Naive B cell (primary cell): ENCODE data around the gene ZP2. TPM values are rescaled to one million over a fixed set of nuclear protein-coding genes. Genes with fewer than 3 reads are reported as not detected.
"Not testable (repeated sequence)": the region's sequence is repeated elsewhere in the genome, so short reads cannot be mapped to it uniquely, and the experiment has no call there.

Source experiments
- ATAC-seq, 2 donors: fragments of 150-1000 bp; cut with Tn5 transposase; 2 replicates each; pipeline ENCODE4 v1.10.0; 2021; ENCODE audit warnings: low read depth in 2 of 2, mild to moderate bottlenecking in 2 of 2, moderate library complexity in 2 of 2
- DNase-seq: peaks from one replicate; pipeline ENCODE4 v3.0.0; 2022
- H3K27ac Mint-ChIP-seq, 6 donors: one replicate each; pipeline ENCODE4 v1.8.0; 2020 to 2022; ENCODE audit warnings: mild to moderate bottlenecking in 6 of 6, mixed read lengths in 6 of 6, moderate library complexity in 5 of 6, inconsistent platforms in 2 of 6
- H3K27me3 Mint-ChIP-seq, 3 donors: one replicate each; pipeline ENCODE4 v1.8.0; 2021 to 2022; ENCODE audit warnings: mixed read lengths in 3 of 3, mild to moderate bottlenecking in 1 of 3
- H3K36me3 Mint-ChIP-seq, 2 donors: one replicate each; pipeline ENCODE4 v1.8.0; 2020 to 2022; ENCODE audit warnings: mixed read lengths in 2 of 2, inconsistent platforms in 1 of 2, mild to moderate bottlenecking in 1 of 2
- H3K4me1 Mint-ChIP-seq, 3 donors: one replicate each; pipeline ENCODE4 v1.8.0; 2020 to 2022; ENCODE audit warnings: mixed read lengths in 3 of 3, inconsistent platforms in 1 of 3, mild to moderate bottlenecking in 1 of 3, moderate library complexity in 1 of 3
- H3K4me3 Mint-ChIP-seq, 8 donors: one replicate each; pipeline ENCODE4 v1.8.0; 2020 to 2022; ENCODE audit warnings: mild to moderate bottlenecking in 8 of 8, mixed read lengths in 8 of 8, moderate library complexity in 8 of 8, inconsistent platforms in 2 of 8
- H3K9me3 Mint-ChIP-seq, 7 donors: one replicate each; pipeline ENCODE4 v1.8.0; 2020 to 2022; ENCODE audit warnings: mixed read lengths in 7 of 7, mild to moderate bottlenecking in 5 of 7, inconsistent platforms in 2 of 7, moderate library complexity in 1 of 7
- polyA plus RNA-seq, 6 donors: library from polyadenylated mRNA; unstranded; fragments of 300-500 nt; fragmentation: Illumina TruSeq; gene quantifications; one replicate each; pipeline ENCODE4 v1.2.3, GENCODE V29; 2021; ENCODE audit warnings: low read depth in 6 of 6

The ZP2 gene
- polyA plus RNA-seq, 6 donors from 2014 or later, result not detected

GRCh38 chr16:21203155-21203797 is 8.1 kb downstream of the ZP2 start:
- no peak for ATAC-seq
- Mint-ChIP-seq H3K36me3 (no peaks in the 10 kb centered on the region), H3K9me3 (no peaks in the 10 kb centered on the region), H3K27ac (no peak overlapping the region), H3K4me1 (no peaks in the 10 kb centered on the region), H3K27me3 (peaks cover 30 to 54% (median 31%) of the 10 kb centered on the region in 3 donors), H3K4me3 (no peak overlapping the region)
- no peak for DNase-seq

GRCh38 chr16:21199607-21200218 is 11.7 kb downstream of the ZP2 start:
- Mint-ChIP-seq H3K4me3 (no peak overlapping the region), H3K36me3 (no peaks in the 10 kb centered on the region), H3K27ac (no peak overlapping the region), H3K27me3 (peaks cover 34 to 53% (median 38%) of the 10 kb centered on the region in 3 donors), H3K9me3 (no peaks in the 10 kb centered on the region), H3K4me1 (peaks cover 7 to 18% (median 16%) of the 10 kb centered on the region in 3 donors)
- DNase-seq, result no peak
- no peak for ATAC-seq

GRCh38 chr16:21197621-21198020 is 13.8 kb downstream of the ZP2 start:
- Mint-ChIP-seq H3K27ac (no peak overlapping the region), H3K27me3 (peaks cover 38 to 47% (median 39%) of the 10 kb centered on the region in 3 donors), H3K4me1 (peaks cover 7 to 22% (median 20%) of the 10 kb centered on the region in 3 donors), H3K9me3 (peaks cover 0 to 5% (median 0%) of the 10 kb centered on the region in 7 donors), H3K4me3 (no peak overlapping the region), H3K36me3 (no peaks in the 10 kb centered on the region)
- DNase-seq (no peak), ATAC-seq (no peak)

- DNase-seq (no peak), ATAC-seq (peak; percentile 64 to 68)
- Mint-ChIP-seq H3K9me3 (peaks cover 0 to 5% (median 0%) of the 10 kb centered on the region in 7 donors), H3K4me1 (peaks cover 7 to 22% (median 20%) of the 10 kb centered on the region in 3 donors), H3K4me3 (no peak overlapping the region), H3K36me3 (no peaks in the 10 kb centered on the region), H3K27ac (peak overlapping the region in 1 of 6 donors; percentile 16), H3K27me3 (peaks cover 34 to 43% (median 36%) of the 10 kb centered on the region in 3 donors)
Measured at GRCh38 chr16:21197112-21197511, 14.3 kb downstream of the ZP2 start.

GRCh38 chr16:21195330-21195729 is 16.0 kb downstream of the ZP2 start:
- not testable (repeated sequence) for H3K36me3 Mint-ChIP-seq, ATAC-seq, H3K4me3 Mint-ChIP-seq, H3K9me3 Mint-ChIP-seq, DNase-seq
- Mint-ChIP-seq H3K4me1 (peaks cover 7 to 22% (median 20%) of the 10 kb centered on the region in 3 donors), H3K27ac (peak overlapping the region in 1 of 6 donors; percentile 56), H3K27me3 (peaks cover 21 to 25% (median 24%) of the 10 kb centered on the region in 3 donors)

- Mint-ChIP-seq H3K27me3 (peaks cover 16 to 22% (median 21%) of the 10 kb centered on the region in 3 donors), H3K27ac (peak overlapping the region in 1 of 6 donors; percentile 39), H3K4me3 (no peak overlapping the region), H3K9me3 (peaks cover 0 to 6% (median 0%) of the 10 kb centered on the region in 7 donors), H3K4me1 (peaks cover 7 to 22% (median 20%) of the 10 kb centered on the region in 3 donors), H3K36me3 (no peaks in the 10 kb centered on the region)
- ATAC-seq (no peak), DNase-seq (no peak)
Measured at GRCh38 chr16:21194771-21195301, 16.5 kb downstream of the ZP2 start.

GRCh38 chr16:21192991-21193390 is 18.4 kb downstream of the ZP2 start:
- peaks cover 16 to 29% (median 24%) of the 10 kb centered on the region in 3 donors for H3K4me1 Mint-ChIP-seq
- no peak overlapping the region for H3K4me3 Mint-ChIP-seq
- no peaks in the 10 kb centered on the region for H3K36me3 Mint-ChIP-seq
- H3K27ac Mint-ChIP-seq, result no peak overlapping the region
- H3K9me3 Mint-ChIP-seq, result peaks cover 0 to 6% (median 0%) of the 10 kb centered on the region in 7 donors
- DNase-seq (no peak), ATAC-seq (no peak)
- H3K27me3 Mint-ChIP-seq, result peaks cover 5 to 8% (median 7%) of the 10 kb centered on the region in 3 donors

GRCh38 chr16:21190599-21190998 is 20.8 kb downstream of the ZP2 start:
- Mint-ChIP-seq H3K4me3 (no peak overlapping the region), H3K27me3 (peaks cover 0 to 7% (median 3%) of the 10 kb centered on the region in 3 donors), H3K9me3 (peaks cover 0 to 10% (median 5%) of the 10 kb centered on the region in 7 donors), H3K27ac (no peak overlapping the region), H3K36me3 (no peaks in the 10 kb centered on the region), H3K4me1 (peaks cover 11 to 20% (median 15%) of the 10 kb centered on the region in 3 donors)
- ATAC-seq (no peak), DNase-seq (no peak)

GRCh38 chr16:21190013-21190412 is 21.4 kb downstream of the ZP2 start:
- H3K9me3 Mint-ChIP-seq, result peaks cover 0 to 16% (median 8%) of the 10 kb centered on the region in 7 donors
- peaks cover 0 to 6% (median 3%) of the 10 kb centered on the region in 3 donors for H3K27me3 Mint-ChIP-seq
- no peak overlapping the region for H3K27ac Mint-ChIP-seq
- no peak for ATAC-seq
- H3K36me3 Mint-ChIP-seq, result peaks cover 2% of the 10 kb centered on the region in 2 donors
- no peak overlapping the region for H3K4me3 Mint-ChIP-seq
- DNase-seq, result no peak
- peaks cover 12 to 15% (median 13%) of the 10 kb centered on the region in 3 donors for H3K4me1 Mint-ChIP-seq

GRCh38 chr16:21189311-21189710 is 22.1 kb downstream of the ZP2 start:
- Mint-ChIP-seq H3K4me3 (peak overlapping the region in 1 of 8 donors; percentile 89), H3K9me3 (peaks cover 4 to 23% (median 15%) of the 10 kb centered on the region in 7 donors), H3K27me3 (no peaks in the 10 kb centered on the region), H3K4me1 (peaks cover 13 to 19% (median 16%) of the 10 kb centered on the region in 3 donors), H3K27ac (no peak overlapping the region), H3K36me3 (peaks cover 9% of the 10 kb centered on the region in 2 donors)
- DNase-seq (no peak), ATAC-seq (no peak)

GRCh38 chr16:21186326-21186691 is 25.1 kb downstream of the ZP2 start:
- ATAC-seq, result no peak
- no peak overlapping the region for H3K4me3 Mint-ChIP-seq
- H3K27ac Mint-ChIP-seq, result no peak overlapping the region

GRCh38 chr16:21185659-21186325 is 25.6 kb downstream of the ZP2 start:
- Mint-ChIP-seq H3K9me3 (peaks cover 11 to 32% (median 16%) of the 10 kb centered on the region in 7 donors), H3K4me3 (no peak overlapping the region), H3K27me3 (no peaks in the 10 kb centered on the region), H3K27ac (peak overlapping the region in 1 of 6 donors; percentile 57), H3K36me3 (peaks cover 23 to 29% of the 10 kb centered on the region in 2 donors), H3K4me1 (peaks cover 14 to 21% (median 17%) of the 10 kb centered on the region in 3 donors)
- DNase-seq (no peak), ATAC-seq (no peak)

More at GRCh38 chr16:21186326-21186691, 25.1 kb downstream of the ZP2 start:
- Mint-ChIP-seq H3K9me3 (peaks cover 11 to 32% (median 16%) of the 10 kb centered on the region in 7 donors), H3K27me3 (no peaks in the 10 kb centered on the region), H3K4me1 (peaks cover 14 to 21% (median 17%) of the 10 kb centered on the region in 3 donors), H3K36me3 (peaks cover 18 to 24% of the 10 kb centered on the region in 2 donors)
- no peak for DNase-seq

GRCh38 chr16:21184834-21185233 is 26.5 kb downstream of the ZP2 start:
- H3K4me1 Mint-ChIP-seq, result peaks cover 14 to 21% (median 17%) of the 10 kb centered on the region in 3 donors
- ATAC-seq (peak; percentile 67 to 72), DNase-seq (peak; percentile 19)
- no peaks in the 10 kb centered on the region for H3K27me3 Mint-ChIP-seq
- peaks cover 11 to 28% (median 16%) of the 10 kb centered on the region in 7 donors for H3K9me3 Mint-ChIP-seq
- H3K27ac Mint-ChIP-seq, result peak overlapping the region in 5 of 6 donors; percentile 48 to 91 (median 75)
- H3K36me3 Mint-ChIP-seq, result peaks cover 27 to 32% of the 10 kb centered on the region in 2 donors
- H3K4me3 Mint-ChIP-seq, result no peak overlapping the region
